ENCODE measurements around the gene EAF1. TPM values are rescaled to one million over a fixed set of nuclear protein-coding genes. Genes with fewer than 3 reads are reported as not detected.
"Not testable (repeated sequence)": the region's sequence is repeated elsewhere in the genome, so short reads cannot be mapped to it uniquely, and the experiment has no call there.

EAF1 gene
- total RNA-seq, 1 experiment from 2014 or later = 16.0 TPM

DNA sequence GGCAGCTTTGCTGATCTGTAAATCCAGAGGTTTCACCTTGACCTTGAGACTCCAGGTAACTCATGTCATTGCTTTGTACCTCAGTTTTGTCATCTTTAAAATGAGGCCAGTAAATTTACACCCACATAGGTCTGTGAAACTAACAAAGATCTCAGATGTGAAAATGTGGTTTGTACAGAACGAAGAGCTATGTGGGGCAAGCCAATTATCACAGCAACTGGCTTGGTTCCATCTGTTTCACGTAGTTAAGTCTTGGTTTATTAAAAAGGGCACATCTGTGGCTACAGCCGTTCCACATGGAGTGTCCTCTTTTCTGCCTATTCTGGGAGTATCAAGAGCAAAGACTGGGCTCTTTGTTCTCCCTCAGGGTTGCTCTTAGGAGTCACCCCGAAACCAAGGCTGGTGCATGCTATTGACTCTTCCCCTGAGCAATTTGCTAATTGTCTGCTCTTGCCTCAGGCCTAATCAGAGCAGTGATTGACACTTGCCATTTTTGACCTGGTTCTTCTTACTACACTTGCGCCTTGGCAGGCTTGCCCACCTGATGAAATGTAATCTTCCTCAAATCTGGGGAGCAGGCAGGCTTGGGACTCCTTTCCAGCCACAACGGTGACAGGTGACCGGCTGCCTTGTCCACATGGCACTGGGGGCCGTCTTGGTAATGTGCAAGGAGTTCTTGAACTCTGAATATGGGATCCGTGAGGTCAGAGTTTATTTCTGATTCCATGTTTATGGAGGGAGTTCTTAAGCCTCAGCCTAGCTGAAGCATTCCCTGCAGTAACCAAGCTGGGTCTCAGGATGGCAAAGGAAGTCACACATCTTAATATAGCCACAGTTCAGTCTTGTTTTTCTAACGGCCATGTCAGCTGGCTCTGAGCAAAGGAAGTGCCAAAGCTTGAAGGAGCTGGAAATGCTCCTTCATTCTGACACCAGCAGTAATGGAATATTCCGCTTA is 40.1 kb downstream of the EAF1 start:
- Histone ChIP-seq H3K4me3 (no peak overlapping the region), H3K27me3 (replicated peaks) (no peaks in the 10 kb centered on the region), H3K9me3 (replicated peaks) (no peaks in the 10 kb centered on the region), H3K27ac (no peak overlapping the region), H3K36me3 (no peaks in the 10 kb centered on the region), H3K4me1 (replicated peaks) (no peaks in the 10 kb centered on the region)
- DNase-seq (ENCODE audit: low read depth in 1 of 2, low spot score in 2 of 2) = no peak

GRCh38 chr3:15470261-15470660 is 42.9 kb downstream of the EAF1 start:
- H3K27ac ChIP-seq = no peak overlapping the region
- no peaks in the 10 kb centered on the region for H3K36me3 ChIP-seq
- no peaks in the 10 kb centered on the region for H3K9me3 ChIP-seq (replicated peaks)
- H3K4me3 ChIP-seq = no peak overlapping the region
- H3K27me3 ChIP-seq (replicated peaks) = no peaks in the 10 kb centered on the region
- no peaks in the 10 kb centered on the region for H3K4me1 ChIP-seq (replicated peaks)
- no peak for DNase-seq (ENCODE audit: low read depth in 1 of 2, low spot score in 2 of 2)

DNA sequence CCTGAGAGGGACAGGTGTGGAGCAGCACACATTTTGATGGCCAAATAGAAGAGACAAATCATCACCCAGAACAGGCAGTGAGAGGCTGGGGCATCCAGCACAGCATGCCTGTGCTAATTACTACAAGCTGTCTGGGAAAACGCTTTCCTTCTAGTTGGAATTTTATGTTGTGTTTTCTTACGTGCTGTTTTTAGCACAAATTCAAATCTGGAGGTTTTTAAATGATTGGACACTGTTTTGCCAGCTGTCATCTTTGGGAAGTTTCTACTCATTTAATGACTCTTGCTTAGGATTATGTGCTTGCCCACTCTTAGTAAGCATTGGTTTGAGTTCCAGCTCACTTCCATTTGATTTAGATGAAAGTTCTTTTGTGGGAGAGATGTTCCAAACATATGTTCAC is 43.5 kb downstream of the EAF1 start:
- Histone ChIP-seq H3K36me3 (no peaks in the 10 kb centered on the region), H3K27ac (no peak overlapping the region), H3K4me1 (replicated peaks) (no peaks in the 10 kb centered on the region), H3K27me3 (replicated peaks) (no peaks in the 10 kb centered on the region), H3K4me3 (no peak overlapping the region), H3K9me3 (replicated peaks) (no peaks in the 10 kb centered on the region)
- no peak for DNase-seq (ENCODE audit: low read depth in 1 of 2, low spot score in 2 of 2)

- Histone ChIP-seq H3K4me3 (no peak overlapping the region), H3K27me3 (replicated peaks) (no peaks in the 10 kb centered on the region), H3K36me3 (no peaks in the 10 kb centered on the region), H3K4me1 (replicated peaks) (no peaks in the 10 kb centered on the region), H3K27ac (no peak overlapping the region), H3K9me3 (replicated peaks) (no peaks in the 10 kb centered on the region)
- DNase-seq (ENCODE audit: low read depth in 1 of 2, low spot score in 2 of 2) = no peak
Measured at GRCh38 chr3:15471861-15472260, 44.5 kb downstream of the EAF1 start.

GRCh38 chr3:15475161-15475560 is 47.8 kb downstream of the EAF1 start:
- H3K27ac ChIP-seq = no peak overlapping the region
- H3K4me3 ChIP-seq = no peak overlapping the region
- H3K36me3 ChIP-seq = no peaks in the 10 kb centered on the region
- H3K9me3 ChIP-seq (replicated peaks) = no peaks in the 10 kb centered on the region
- no peaks in the 10 kb centered on the region for H3K27me3 ChIP-seq (replicated peaks)
- H3K4me1 ChIP-seq (replicated peaks) = no peaks in the 10 kb centered on the region
- no peak for DNase-seq (ENCODE audit: low read depth in 1 of 2, low spot score in 2 of 2)

DNA sequence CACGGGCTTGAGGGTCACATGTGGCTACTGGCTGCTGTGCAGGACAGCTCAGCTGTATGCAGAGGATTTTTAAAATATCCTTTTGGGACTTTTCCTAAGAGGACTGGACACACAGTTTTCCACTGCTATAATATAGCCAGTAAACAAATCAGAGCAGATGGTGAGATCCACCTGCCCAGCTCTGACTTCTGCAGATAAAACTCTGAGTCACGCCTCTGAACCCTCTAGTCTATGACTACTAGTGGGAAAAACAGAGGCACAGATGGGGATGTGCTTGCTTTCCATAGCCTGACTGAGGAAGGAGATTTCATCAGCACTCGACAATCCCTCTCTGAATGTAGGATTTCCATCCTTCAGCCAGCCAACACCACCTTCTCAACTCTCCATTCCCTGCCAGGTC is 49.0 kb downstream of the EAF1 start:
- no peak for DNase-seq (ENCODE audit: low read depth in 1 of 2, low spot score in 2 of 2)
- H3K9me3 ChIP-seq (replicated peaks) = no peaks in the 10 kb centered on the region
- H3K27ac ChIP-seq = no peak overlapping the region
- H3K36me3 ChIP-seq = no peaks in the 10 kb centered on the region
- H3K4me1 ChIP-seq (replicated peaks) = no peaks in the 10 kb centered on the region
- no peaks in the 10 kb centered on the region for H3K27me3 ChIP-seq (replicated peaks)
- no peak overlapping the region for H3K4me3 ChIP-seq

- no peak overlapping the region for H3K4me3 ChIP-seq
- H3K27me3 ChIP-seq (replicated peaks) = no peaks in the 10 kb centered on the region
- H3K4me1 ChIP-seq (replicated peaks) = no peaks in the 10 kb centered on the region
- H3K27ac ChIP-seq = no peak overlapping the region
- DNase-seq (ENCODE audit: low read depth in 1 of 2, low spot score in 2 of 2) = no peak
- H3K36me3 ChIP-seq = no peaks in the 10 kb centered on the region
- no peaks in the 10 kb centered on the region for H3K9me3 ChIP-seq (replicated peaks)
Measured at GRCh38 chr3:15477951-15478639, 50.7 kb downstream of the EAF1 start.

- Histone ChIP-seq H3K27me3 (replicated peaks) (no peaks in the 10 kb centered on the region), H3K27ac (no peak overlapping the region), H3K9me3 (replicated peaks) (no peaks in the 10 kb centered on the region), H3K36me3 (no peaks in the 10 kb centered on the region), H3K4me1 (replicated peaks) (no peaks in the 10 kb centered on the region), H3K4me3 (no peak overlapping the region)
- DNase-seq (ENCODE audit: low read depth in 1 of 2, low spot score in 2 of 2) = no peak
Measured at GRCh38 chr3:15478640-15478979, 51.2 kb downstream of the EAF1 start.

DNA sequence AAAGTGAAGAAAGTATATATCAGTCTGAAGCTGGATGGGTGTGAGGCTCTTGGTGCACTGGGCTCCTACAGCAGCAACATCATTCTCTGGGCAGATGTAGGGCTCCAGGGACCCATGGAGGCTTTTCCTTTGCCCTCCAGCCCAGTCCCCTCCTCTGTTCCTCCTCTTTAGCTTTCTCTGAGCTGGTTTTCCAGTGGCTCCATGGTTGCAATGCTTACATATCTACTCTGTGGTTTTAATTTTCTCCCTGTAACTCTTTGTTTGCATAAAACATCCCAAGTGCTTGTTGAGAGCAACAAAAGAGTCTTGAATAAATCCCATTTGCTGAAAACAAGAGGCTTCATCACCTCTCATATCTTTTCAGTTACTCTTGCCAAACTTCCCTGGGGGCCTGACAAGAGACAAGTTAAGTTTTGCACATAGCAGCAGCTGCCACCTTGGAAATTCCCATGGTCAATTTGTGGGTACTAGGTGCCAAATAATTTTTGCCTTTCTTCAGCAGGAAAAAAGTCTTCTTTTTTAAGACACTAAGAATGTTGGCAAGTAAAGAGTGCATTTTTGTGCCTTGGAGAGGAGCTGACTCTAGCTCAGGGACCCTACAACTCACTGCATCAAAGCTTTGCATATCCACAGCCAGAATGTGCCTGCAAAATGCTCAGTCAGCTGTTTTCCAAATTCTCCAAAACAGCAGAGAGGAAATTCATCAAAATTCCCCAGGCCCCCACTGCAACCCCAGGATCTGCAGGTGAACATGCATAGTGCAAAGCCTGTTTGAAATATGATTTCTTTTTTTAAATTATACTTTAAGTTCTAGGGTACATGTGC is 52.2 kb downstream of the EAF1 start:
- no peaks in the 10 kb centered on the region for H3K9me3 ChIP-seq (replicated peaks)
- H3K4me1 ChIP-seq (replicated peaks) = no peaks in the 10 kb centered on the region
- no peak for DNase-seq (ENCODE audit: low read depth in 1 of 2, low spot score in 2 of 2)
- H3K27me3 ChIP-seq (replicated peaks) = no peaks in the 10 kb centered on the region
- no peak overlapping the region for H3K27ac ChIP-seq
- no peak overlapping the region for H3K4me3 ChIP-seq
- H3K36me3 ChIP-seq = no peaks in the 10 kb centered on the region

DNA sequence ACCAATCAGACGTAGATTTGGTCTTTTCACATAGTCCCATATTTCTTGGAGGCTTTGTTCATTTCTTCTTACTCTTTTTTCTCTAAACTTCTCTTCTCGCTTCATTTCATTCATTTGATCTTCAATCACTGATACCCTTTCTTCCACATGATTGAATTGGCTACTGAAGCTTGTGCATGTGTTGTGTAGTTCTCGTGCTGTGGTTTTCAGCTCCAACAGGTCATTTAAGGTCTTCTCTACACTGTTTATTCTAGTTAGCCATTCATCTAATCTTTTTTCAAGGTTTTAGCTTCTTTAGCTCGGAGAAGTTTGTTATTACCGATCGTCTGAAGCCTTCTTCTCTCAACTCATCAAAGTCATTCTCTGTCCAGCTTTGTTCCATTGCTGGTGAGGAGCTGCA is 57.2 kb downstream of the EAF1 start:
- H3K27ac ChIP-seq; DNase-seq (ENCODE audit: low read depth in 1 of 2, low spot score in 2 of 2); H3K4me3 ChIP-seq; H3K4me1 ChIP-seq (replicated peaks); H3K9me3 ChIP-seq (replicated peaks); H3K36me3 ChIP-seq; H3K27me3 ChIP-seq (replicated peaks): not testable (repeated sequence)

DNA sequence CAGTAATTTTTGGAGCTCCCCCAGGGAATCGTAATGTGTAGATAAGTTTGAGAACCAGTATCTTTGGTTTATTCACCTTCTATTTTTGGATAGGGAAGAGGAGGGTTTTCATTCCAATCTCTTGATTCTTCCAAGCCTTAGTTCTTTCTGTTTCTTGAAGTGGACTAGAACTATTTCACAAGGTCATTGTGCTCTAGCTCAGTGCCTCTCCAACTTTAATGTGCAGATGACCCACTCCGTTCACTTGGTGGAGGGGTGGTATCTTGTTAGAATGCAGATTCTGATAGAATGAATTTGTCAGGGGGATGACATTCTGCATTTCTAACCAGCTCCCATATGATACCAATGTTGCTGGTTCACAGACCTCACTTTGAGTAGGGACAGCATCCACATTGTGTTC is 58.6 kb downstream of the EAF1 start:
- Histone ChIP-seq H3K4me3 (no peak overlapping the region), H3K4me1 (replicated peaks) (no peaks in the 10 kb centered on the region), H3K27me3 (replicated peaks) (no peaks in the 10 kb centered on the region), H3K27ac (no peak overlapping the region), H3K36me3 (no peaks in the 10 kb centered on the region), H3K9me3 (replicated peaks) (no peaks in the 10 kb centered on the region)
- DNase-seq (ENCODE audit: low read depth in 1 of 2, low spot score in 2 of 2) = no peak

- Histone ChIP-seq H3K4me3 (no peak overlapping the region), H3K27me3 (replicated peaks) (no peaks in the 10 kb centered on the region), H3K9me3 (replicated peaks) (no peaks in the 10 kb centered on the region), H3K27ac (no peak overlapping the region), H3K36me3 (no peaks in the 10 kb centered on the region), H3K4me1 (replicated peaks) (no peaks in the 10 kb centered on the region)
- no peak for DNase-seq (ENCODE audit: low read depth in 1 of 2, low spot score in 2 of 2)
Measured at GRCh38 chr3:15486979-15487378, 59.6 kb downstream of the EAF1 start.

GRCh38 chr3:15488002-15488401 is 60.6 kb downstream of the EAF1 start:
- H3K4me3 ChIP-seq = no peak overlapping the region
- no peak for DNase-seq (ENCODE audit: low read depth in 1 of 2, low spot score in 2 of 2)
- no peaks in the 10 kb centered on the region for H3K36me3 ChIP-seq
- H3K27ac ChIP-seq = no peak overlapping the region
- H3K4me1 ChIP-seq (replicated peaks) = no peaks in the 10 kb centered on the region
- H3K27me3 ChIP-seq (replicated peaks) = no peaks in the 10 kb centered on the region
- no peaks in the 10 kb centered on the region for H3K9me3 ChIP-seq (replicated peaks)

DNA sequence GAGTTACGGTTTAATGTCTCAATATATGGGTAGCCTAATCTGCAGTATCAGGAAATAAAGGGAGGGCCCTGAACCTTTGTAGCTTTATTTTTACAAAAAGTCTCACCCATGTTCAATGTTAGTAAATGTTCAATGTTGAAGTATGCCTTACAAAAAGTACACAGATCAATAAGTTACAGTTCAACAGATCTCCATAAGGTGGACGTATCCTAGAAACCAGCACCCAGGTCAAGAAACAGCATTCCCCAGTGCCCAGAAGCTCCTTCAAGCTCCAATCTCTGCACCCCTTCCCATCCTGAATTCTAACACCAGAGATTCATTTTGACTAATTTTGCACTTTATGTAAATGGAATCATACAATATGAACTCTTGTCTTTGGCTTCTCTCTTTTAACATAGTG is 62.8 kb downstream of the EAF1 start:
- Histone ChIP-seq H3K27me3 (replicated peaks) (no peaks in the 10 kb centered on the region), H3K9me3 (replicated peaks) (no peaks in the 10 kb centered on the region), H3K27ac (no peak overlapping the region), H3K4me3 (no peak overlapping the region), H3K4me1 (replicated peaks) (no peaks in the 10 kb centered on the region; the same call in none of the 2 replicates), H3K36me3 (no peaks in the 10 kb centered on the region)
- DNase-seq (ENCODE audit: low read depth in 1 of 2, low spot score in 2 of 2) = no peak

Measured in SJSA1 (cell line).